Esophagus muscularis mucosa (tissue), 4 donors: Measurements from ENCODE around the gene RFPL3.

ENCODE experiments used
- CTCF ChIP-seq, 3 experiments: fragments of 200-600 bp in 2 of 3; fragments of 450-650 bp in 1 of 3; sonication (generic) in 2 of 3; IDR thresholded peaks; one replicate each; pipeline ENCODE4 v1.5.1; 2017 to 2019; ENCODE audit warnings: antibody characterized with exemption in 3 of 3, mild to moderate bottlenecking in 2 of 3, moderate library complexity in 1 of 3
- EP300 ChIP-seq: sonication (generic); formaldehyde crosslinking; IDR thresholded peaks from one replicate; pipeline ENCODE4 v1.6.1; 2017; ENCODE audit warnings: antibody characterized with exemption
- POLR2A ChIP-seq: fragments of 450-650 bp; IDR thresholded peaks from one replicate; pipeline ENCODE4 v1.6.1; 2017; ENCODE audit warnings: antibody characterized with exemption, moderate library complexity, mild to moderate bottlenecking, low read depth
- POLR2AphosphoS5 ChIP-seq, 2 donors: sonication (generic); formaldehyde crosslinking; IDR thresholded peaks; one replicate each; pipeline ENCODE4 v1.6.1; 2017; ENCODE audit warnings: antibody characterized with exemption in 2 of 2

GRCh38 chr22:32410459-32410858 lies 52.8 kb downstream of the RFPL3 start:
- TF ChIP-seq POLR2AphosphoS5 (IDR thresholded peaks at IDR 0.05), result no peak
- TF ChIP-seq CTCF (IDR thresholded peaks at IDR 0.05), result no peak
- no peak for TF ChIP-seq POLR2A
- TF ChIP-seq EP300, result no peak
